Aorta (tissue), 5 donors: ENCODE results near the gene RBM15. TPM values are rescaled to one million over a fixed set of nuclear protein-coding genes. Genes with fewer than 3 reads are reported as not detected.

ENCODE experiments used
- ATAC-seq: fragments of 200-7000 bp; cut with Tn5 transposase; one replicate; pipeline ENCODE4 v1.9.1; 2022; ENCODE audit warnings: moderate library complexity; ENCODE audit not compliant: low FRiP score
- DNase-seq, 2 donors: peaks; one replicate each; pipeline ENCODE4 v3.0.0-alpha.2; 2020
- H3K27ac ChIP-seq, 2 donors: one replicate each; pipeline ENCODE4 v1.5.1; 2013; ENCODE audit warnings: low read length in 2 of 2, mild to moderate bottlenecking in 2 of 2, moderate library complexity in 2 of 2, control low read depth in 1 of 2, inconsistent platforms in 1 of 2, low read depth in 1 of 2
- H3K27me3 ChIP-seq, 2 donors: one replicate each; pipeline ENCODE4 v1.6.1; 2013; ENCODE audit warnings: control low read depth in 1 of 2, low read length in 1 of 2, mild to moderate bottlenecking in 1 of 2, moderate library complexity in 1 of 2; ENCODE audit not compliant: insufficient read depth in 2 of 2, control insufficient read depth in 1 of 2
- H3K36me3 ChIP-seq, 2 donors: one replicate each; pipeline ENCODE4 v1.6.1; 2013; ENCODE audit warnings: control low read depth in 1 of 2, low read length in 1 of 2, mild to moderate bottlenecking in 1 of 2; ENCODE audit not compliant: insufficient read depth in 2 of 2, control insufficient read depth in 1 of 2
- H3K4me1 ChIP-seq, 2 donors: one replicate each; pipeline ENCODE4 v1.6.1; 2013; ENCODE audit warnings: low read length in 2 of 2, control low read depth in 1 of 2, mild to moderate bottlenecking in 1 of 2, moderate library complexity in 1 of 2; ENCODE audit not compliant: insufficient read depth in 2 of 2, control insufficient read depth in 1 of 2
- H3K4me3 ChIP-seq, 2 donors: one replicate each; pipeline ENCODE4 v1.5.1; 2013; ENCODE audit warnings: low read length in 2 of 2, control low read depth in 1 of 2, mild to moderate bottlenecking in 1 of 2
- H3K9me3 ChIP-seq: one replicate; pipeline ENCODE4 v1.6.1; 2013; ENCODE audit warnings: mild to moderate bottlenecking, low read length; ENCODE audit not compliant: control insufficient read depth
- WGBS, 2 donors: extraction: QIAGEN DNeasy Blood & Tissue Kit; methylation state at CpG; one replicate each; pipeline ENCODE4 v1.1.7; 2013; 5-methylcytosine and 5-hydroxymethylcytosine counted together
- intact Hi-C, 2 donors: fragments of 100-400 bp; cut with DNase I; formaldehyde crosslinking; loops; one replicate each; pipeline versions ENCODE4 v1.14.2 to v1.15.0; 2022
- polyA plus RNA-seq, 2 donors: library from polyadenylated mRNA; stranded (reverse); fragments of 200-250 nt; gene quantifications; one replicate each; pipeline ENCODE4 v1.2.3, GENCODE V29; 2013
- total RNA-seq, 2 donors: library from RNA; stranded (reverse); fragmentation: NEBNext Ultra II Directional; extraction: Animal tissue kit (Norgen Biotek cat#: 25700); gene quantifications; one replicate each; pipeline ENCODE4 v1.2.1, GENCODE V29; 2021
- donor health status: healthy with polysubstance abuse.
- donor health status: Bipolar disorder and iron deficiency.
- donor health status: DM: no; HTN: no; CAD: no.
- donor health status: DM: no; HTN: no; CAD: no.
- donor health status: DM: yes; HTN: yes; CAD: no.

Gene RBM15
- total and polyA plus RNA-seq, 4 donors: 0.38 to 22.5 (median 10.8) TPM

GRCh38 chr1:110316735-110317134 lies 22.4 kb upstream of the RBM15 start:
- Histone ChIP-seq H3K4me1 (no peaks in the 10 kb centered on the region), H3K27me3 (peaks cover 0 to 1% of the 10 kb centered on the region in 2 donors), H3K36me3 (no peaks in the 10 kb centered on the region), H3K4me3 (no peak overlapping the region), H3K9me3 (no peaks in the 10 kb centered on the region), H3K27ac (no peak overlapping the region)
- ATAC-seq (no peak), DNase-seq (no peak)
- WGBS, 2 donors: 58 to 64% methylated on average over 2 of the region's 2 CpGs
- intact Hi-C loops: loop anchor here in 1 of 2 donors (10.0 kb wide), 1 partner anchor 138 kb away; the partner anchor contains the start of gene PROK1

DNA sequence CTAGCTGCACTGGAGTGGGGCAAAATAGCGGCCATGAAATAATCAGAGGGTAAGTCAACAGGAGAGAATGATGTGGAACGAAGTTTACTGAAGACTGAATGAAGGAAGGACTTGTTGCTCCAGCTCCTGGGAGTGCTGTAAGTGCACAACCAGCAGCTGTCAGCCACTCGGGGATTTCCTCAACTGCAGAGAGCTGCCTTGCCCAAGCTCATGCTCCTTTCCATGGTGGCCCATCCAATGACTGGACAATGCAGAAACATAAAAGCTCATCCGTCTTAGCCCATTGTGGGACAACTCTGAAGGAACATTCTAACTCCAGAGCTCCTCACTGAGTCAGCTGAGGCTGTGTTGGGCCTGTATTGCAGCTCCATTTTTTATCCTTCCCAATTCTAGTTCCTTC lies 21.1 kb upstream of the RBM15 start:
- H3K4me1 ChIP-seq: no peaks in the 10 kb centered on the region
- 89% methylated on average over 4 of the region's 4 CpGs for WGBS, 2 donors
- no peaks in the 10 kb centered on the region for H3K36me3 ChIP-seq
- ATAC-seq: no peak
- H3K4me3 ChIP-seq: no peak overlapping the region
- H3K27ac ChIP-seq: no peak overlapping the region
- intact Hi-C loops: loop anchor here in 1 of 2 donors (10.0 kb wide), 1 partner anchor 137 kb away; the partner anchor contains the start of gene PROK1
- DNase-seq: no peak
- H3K9me3 ChIP-seq: no peaks in the 10 kb centered on the region
- H3K27me3 ChIP-seq: peaks cover 0 to 1% of the 10 kb centered on the region in 2 donors

- intact Hi-C loops: loop anchor here in 1 of 2 donors (10.0 kb wide), 1 partner anchor 135 kb away; the partner anchor contains the start of gene PROK1
- Histone ChIP-seq H3K27me3 (peaks cover 0 to 1% of the 10 kb centered on the region in 2 donors), H3K4me1 (no peaks in the 10 kb centered on the region), H3K9me3 (no peaks in the 10 kb centered on the region), H3K36me3 (no peaks in the 10 kb centered on the region), H3K27ac (no peak overlapping the region), H3K4me3 (no peak overlapping the region)
- 71 to 72% methylated on average over 4 of the region's 4 CpGs for WGBS, 2 donors
- DNase-seq: no peak
- no peak for ATAC-seq
These were observed 19.6 kb upstream of the RBM15 start for GRCh38 chr1:110319332-110320167.

DNA sequence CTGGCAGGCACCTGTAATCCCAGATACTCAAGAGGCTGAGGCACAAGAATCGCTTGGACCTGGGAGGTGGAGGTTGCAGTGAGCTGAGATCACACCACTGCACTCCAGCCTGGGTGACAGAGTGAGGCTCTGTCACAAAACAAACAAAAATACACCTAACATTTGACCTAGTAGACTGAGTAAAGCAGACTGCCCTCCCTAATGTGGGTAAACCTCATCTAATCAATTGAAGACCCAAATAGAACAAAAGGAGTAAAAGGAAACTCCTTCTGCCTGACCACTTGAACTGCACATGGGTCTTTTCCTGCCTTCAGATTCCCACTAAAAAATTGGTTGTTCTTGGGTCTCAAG lies 19.0 kb upstream of the RBM15 start:
- H3K27ac ChIP-seq: no peak overlapping the region
- no peak for DNase-seq
- no peaks in the 10 kb centered on the region for H3K4me1 ChIP-seq
- no peaks in the 10 kb centered on the region for H3K36me3 ChIP-seq
- intact Hi-C loops: no loop called here
- WGBS, 2 donors: 83 to 92% methylated on average over 1 of the region's 1 CpG
- H3K9me3 ChIP-seq: no peaks in the 10 kb centered on the region
- peaks cover 0 to 1% of the 10 kb centered on the region in 2 donors for H3K27me3 ChIP-seq
- ATAC-seq: no peak
- H3K4me3 ChIP-seq: no peak overlapping the region

GRCh38 chr1:110321045-110321444 lies 18.1 kb upstream of the RBM15 start:
- H3K9me3 ChIP-seq: no peaks in the 10 kb centered on the region
- ATAC-seq (no peak), DNase-seq (no peak)
- peaks cover 0 to 1% of the 10 kb centered on the region in 2 donors for H3K27me3 ChIP-seq
- H3K36me3 ChIP-seq: no peaks in the 10 kb centered on the region
- H3K4me3 ChIP-seq: no peak overlapping the region
- no peaks in the 10 kb centered on the region for H3K4me1 ChIP-seq
- H3K27ac ChIP-seq: no peak overlapping the region
- intact Hi-C loops: no loop called here
- 86 to 91% methylated on average over 2 of the region's 2 CpGs for WGBS, 2 donors

DNA sequence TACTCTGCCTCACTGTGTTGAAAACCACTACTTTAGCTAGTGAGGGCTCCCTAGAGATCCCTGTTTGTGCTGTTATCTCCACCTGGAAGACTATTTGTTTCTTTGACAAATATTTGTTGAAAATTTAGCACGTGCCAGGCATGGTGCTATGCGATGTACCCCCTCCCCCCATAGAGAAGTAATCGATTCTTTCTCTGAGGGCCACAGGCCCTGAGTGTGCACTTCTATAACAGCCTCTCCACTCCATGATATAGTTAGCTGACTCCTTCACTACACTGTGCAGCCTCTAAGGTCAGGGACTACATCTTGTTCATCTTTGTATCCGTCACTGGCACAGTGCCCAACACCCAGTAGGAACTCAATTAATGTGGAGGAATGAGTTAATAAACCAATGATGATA lies 17.3 kb upstream of the RBM15 start:
- 81 to 85% methylated on average over 4 of the region's 4 CpGs for WGBS, 2 donors
- intact Hi-C loops: no loop called here
- H3K27ac ChIP-seq: no peak overlapping the region
- H3K27me3 ChIP-seq: peaks cover 0 to 1% of the 10 kb centered on the region in 2 donors
- H3K4me3 ChIP-seq: no peak overlapping the region
- H3K4me1 ChIP-seq: no peaks in the 10 kb centered on the region
- no peaks in the 10 kb centered on the region for H3K36me3 ChIP-seq
- no peaks in the 10 kb centered on the region for H3K9me3 ChIP-seq
- DNase-seq: no peak
- ATAC-seq: no peak

- no peak overlapping the region for H3K4me3 ChIP-seq
- 77 to 83% methylated on average over 1 of the region's 1 CpG for WGBS, 2 donors
- intact Hi-C loops: no loop called here
- no peaks in the 10 kb centered on the region for H3K36me3 ChIP-seq
- H3K27ac ChIP-seq: no peak overlapping the region
- H3K27me3 ChIP-seq: no peaks in the 10 kb centered on the region
- ATAC-seq (no peak), DNase-seq (no peak)
- H3K4me1 ChIP-seq: no peaks in the 10 kb centered on the region
- H3K9me3 ChIP-seq: no peaks in the 10 kb centered on the region
These were observed 14.5 kb upstream of the RBM15 start for GRCh38 chr1:110324667-110325066.

DNA sequence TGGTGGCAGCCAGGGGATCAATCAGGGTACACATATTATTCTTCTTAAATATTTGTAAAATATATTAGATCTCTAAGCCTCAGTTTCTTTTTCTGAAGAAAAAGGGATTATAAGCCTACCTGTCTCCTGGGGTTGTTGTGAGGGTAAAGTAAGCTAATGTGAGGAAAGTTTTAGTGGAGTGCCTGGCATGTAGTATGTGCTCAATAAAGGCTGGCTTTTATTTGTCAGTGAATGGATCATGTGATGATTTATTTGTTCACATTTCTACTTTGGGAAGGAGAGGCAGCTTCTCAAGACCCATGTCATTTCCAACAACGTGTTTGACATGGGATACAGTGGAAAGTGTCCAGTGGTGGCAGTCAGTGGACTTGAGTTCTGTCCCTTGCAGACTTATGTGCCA lies 12.4 kb upstream of the RBM15 start:
- Histone ChIP-seq H3K27me3 (no peaks in the 10 kb centered on the region), H3K36me3 (no peaks in the 10 kb centered on the region), H3K4me3 (no peak overlapping the region), H3K9me3 (no peaks in the 10 kb centered on the region), H3K27ac (no peak overlapping the region), H3K4me1 (no peaks in the 10 kb centered on the region)
- ATAC-seq (no peak), DNase-seq (no peak)
- intact Hi-C loops: no loop called here
- 60 to 66% methylated on average over 1 of the region's 1 CpG for WGBS, 2 donors

DNA sequence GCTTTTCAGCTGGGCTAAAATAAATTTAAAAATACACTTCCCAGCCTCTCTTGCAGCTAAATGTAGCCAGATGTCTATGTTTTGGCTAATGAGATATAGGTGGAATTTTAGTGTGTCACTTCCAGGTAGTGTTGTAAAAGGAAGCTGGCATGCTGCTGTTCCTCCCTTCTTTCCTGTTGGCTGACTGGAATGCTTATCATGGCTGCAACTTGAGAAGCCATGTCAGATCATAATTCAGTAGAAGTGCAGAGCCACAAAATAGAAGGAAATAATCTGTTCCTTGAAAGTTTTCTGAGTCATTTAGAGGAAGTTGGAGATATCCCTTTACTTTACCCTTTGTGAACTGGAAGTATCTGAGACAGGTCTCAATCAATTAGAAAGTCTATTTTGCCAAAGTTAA lies 10.9 kb upstream of the RBM15 start:
- Histone ChIP-seq H3K4me3 (no peak overlapping the region), H3K36me3 (no peaks in the 10 kb centered on the region), H3K27me3 (no peaks in the 10 kb centered on the region), H3K27ac (no peak overlapping the region), H3K9me3 (no peaks in the 10 kb centered on the region), H3K4me1 (no peaks in the 10 kb centered on the region)
- intact Hi-C loops: no loop called here
- ATAC-seq (no peak), DNase-seq (no peak)
